Esophagus squamous epithelium (tissue), 5 donors: ENCODE measurements around the gene LRRN4. TPM values are rescaled to one million over a fixed set of nuclear protein-coding genes. Genes with fewer than 3 reads are reported as not detected.
"Not testable (repeated sequence)": the region's sequence is repeated elsewhere in the genome, so short reads cannot be mapped to it uniquely, and the experiment has no call there.

Source experiments
- DNase-seq: peaks from one replicate; lab custom pipeline; 2025; lab: John Stamatoyannopoulos, UW
- H3K27ac ChIP-seq, 4 donors: fragments of 200-600 bp; sonication (generic); one replicate each; pipeline ENCODE4 v1.5.1; 2016 to 2019; ENCODE audit warnings: mild to moderate bottlenecking in 1 of 4
- H3K27me3 ChIP-seq, 4 donors: fragments of 200-600 bp; sonication (generic); 1 replicate in 3 of 4; 2 replicates in 1 of 4; pipeline versions ENCODE4 v1.5.1 to v1.6.0; 2017 to 2021; ENCODE audit warnings: antibody characterized with exemption in 1 of 4
- H3K36me3 ChIP-seq, 3 donors: fragments of 200-600 bp; sonication (generic); one replicate each; pipeline ENCODE4 v1.5.1; 2016 to 2019
- H3K4me1 ChIP-seq, 3 donors: fragments of 200-600 bp; sonication (generic); one replicate each; pipeline ENCODE4 v1.5.1; 2017 to 2019
- H3K4me3 ChIP-seq, 4 donors: fragments of 200-600 bp; sonication (generic); 1 replicate in 3 of 4; 2 replicates in 1 of 4; pipeline ENCODE4 v1.5.1; 2016 to 2019; ENCODE audit warnings: mild to moderate bottlenecking in 2 of 4, moderate library complexity in 1 of 4
- H3K9me3 ChIP-seq, 3 donors: fragments of 200-600 bp; sonication (generic); one replicate each; pipeline ENCODE4 v1.5.1; 2016 to 2019
- POLR2A ChIP-seq, 4 donors: fragments of 450-650 bp; IDR thresholded peaks; one replicate each; pipeline ENCODE4 v1.6.1; 2017; ENCODE audit warnings: antibody characterized with exemption in 4 of 4, mild to moderate bottlenecking in 4 of 4, moderate library complexity in 3 of 4
- WGBS, 2 donors: methylation state at CpG; one replicate each; pipeline ENCODE4 v1.1.5; 2018; 5-methylcytosine and 5-hydroxymethylcytosine counted together
- intact Hi-C: fragments of 100-400 bp; cut with DNase I; formaldehyde crosslinking; loops from one replicate; pipeline ENCODE4 v1.15.0; 2022
- total RNA-seq, 4 donors: library from RNA; depleted of rRNA; stranded (reverse); fragments of >200 nt; gene quantifications; one replicate each; pipeline ENCODE4 v1.1.0, GENCODE V29; 2016
- TF ChIP-seq, protein P1 (sequence below), 6 experiments: fragments of 450-650 bp in 4 of 6; fragments of 200-600 bp in 2 of 6; sonication (generic) in 2 of 6; IDR thresholded peaks; one replicate each; pipeline ENCODE4 v1.5.1; 2016 to 2019; ENCODE audit warnings: antibody characterized with exemption in 6 of 6, mild to moderate bottlenecking in 4 of 6, moderate library complexity in 4 of 6
- donor health status: DM: yes; HTN: yes; CAD: no.

LRRN4 gene
- total RNA-seq, 4 donors from 2014 or later = 0.19 TPM; not detected in 3

DNA sequence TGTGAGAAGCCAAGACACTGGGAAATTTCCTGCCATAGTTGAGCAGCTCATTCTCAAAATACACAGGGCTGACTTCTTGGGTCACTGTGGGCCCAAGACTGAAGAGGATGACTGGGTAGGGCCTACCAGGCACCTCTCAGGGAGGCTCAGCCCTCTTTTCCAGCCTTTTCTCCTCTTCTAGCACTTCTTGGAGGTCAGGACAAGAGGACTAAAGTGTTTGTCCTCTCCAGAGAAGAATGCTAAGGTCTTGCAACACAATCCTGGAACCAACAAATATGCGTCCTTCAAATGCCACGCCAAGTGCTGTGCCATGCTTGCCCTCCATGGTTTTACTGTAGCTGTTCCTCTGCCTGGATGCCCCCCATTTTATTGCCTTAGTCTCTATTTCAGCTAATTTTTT, 3.3 kb upstream of the LRRN4 start:
- 89 to 100% methylated on average over 2 of the region's 2 CpGs for WGBS, 2 donors
- H3K27ac ChIP-seq = no peak overlapping the region
- intact Hi-C loops = no loop called here
- DNase-seq = no peak
- no peak overlapping the region for H3K4me3 ChIP-seq
- peaks cover 4 to 19% (median 7%) of the 10 kb centered on the region in 3 donors for H3K4me1 ChIP-seq
- peaks cover 0 to 50% (median 3%) of the 10 kb centered on the region in 4 donors for H3K27me3 ChIP-seq
- TF ChIP-seq, protein P1, sequence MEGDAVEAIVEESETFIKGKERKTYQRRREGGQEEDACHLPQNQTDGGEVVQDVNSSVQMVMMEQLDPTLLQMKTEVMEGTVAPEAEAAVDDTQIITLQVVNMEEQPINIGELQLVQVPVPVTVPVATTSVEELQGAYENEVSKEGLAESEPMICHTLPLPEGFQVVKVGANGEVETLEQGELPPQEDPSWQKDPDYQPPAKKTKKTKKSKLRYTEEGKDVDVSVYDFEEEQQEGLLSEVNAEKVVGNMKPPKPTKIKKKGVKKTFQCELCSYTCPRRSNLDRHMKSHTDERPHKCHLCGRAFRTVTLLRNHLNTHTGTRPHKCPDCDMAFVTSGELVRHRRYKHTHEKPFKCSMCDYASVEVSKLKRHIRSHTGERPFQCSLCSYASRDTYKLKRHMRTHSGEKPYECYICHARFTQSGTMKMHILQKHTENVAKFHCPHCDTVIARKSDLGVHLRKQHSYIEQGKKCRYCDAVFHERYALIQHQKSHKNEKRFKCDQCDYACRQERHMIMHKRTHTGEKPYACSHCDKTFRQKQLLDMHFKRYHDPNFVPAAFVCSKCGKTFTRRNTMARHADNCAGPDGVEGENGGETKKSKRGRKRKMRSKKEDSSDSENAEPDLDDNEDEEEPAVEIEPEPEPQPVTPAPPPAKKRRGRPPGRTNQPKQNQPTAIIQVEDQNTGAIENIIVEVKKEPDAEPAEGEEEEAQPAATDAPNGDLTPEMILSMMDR (IDR thresholded peaks at IDR 0.05) = no peak
- no peak for TF ChIP-seq POLR2A (IDR thresholded peaks at IDR 0.05)
- no peaks in the 10 kb centered on the region for H3K9me3 ChIP-seq
- no peaks in the 10 kb centered on the region for H3K36me3 ChIP-seq

DNA sequence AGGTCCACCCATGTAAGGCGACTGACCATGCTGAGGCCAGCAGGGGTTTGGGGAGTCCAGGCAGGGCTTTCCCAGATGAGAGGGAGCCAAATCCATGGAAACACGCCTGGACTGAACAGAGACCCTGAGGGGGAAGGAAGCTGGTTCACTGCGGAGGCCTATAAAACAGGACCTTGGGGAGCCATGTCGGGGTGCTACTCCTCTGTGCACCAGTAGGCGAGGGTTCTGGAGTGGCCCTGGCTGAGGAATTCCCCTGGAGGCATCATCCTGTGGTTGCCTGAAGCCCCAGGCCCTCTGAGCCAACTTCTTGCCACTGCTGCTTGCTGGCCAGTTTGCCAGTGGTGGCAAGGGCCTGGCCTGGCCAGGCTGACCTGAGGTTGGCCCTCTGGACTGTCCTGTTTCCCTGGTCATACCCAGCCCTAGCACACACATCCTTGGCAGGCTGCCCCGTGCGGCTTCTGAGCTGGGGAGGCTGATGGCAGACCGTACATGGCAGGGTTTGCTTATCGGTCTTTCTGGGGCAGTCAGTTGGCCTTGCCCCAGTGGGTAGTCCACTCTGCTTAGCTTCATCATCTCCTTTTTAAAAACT, 2.2 kb upstream of the LRRN4 start:
- Histone ChIP-seq H3K4me1 (peaks cover 8 to 27% (median 11%) of the 10 kb centered on the region in 3 donors), H3K27ac (no peak overlapping the region), H3K27me3 (peaks cover 0 to 61% (median 4%) of the 10 kb centered on the region in 4 donors), H3K36me3 (no peaks in the 10 kb centered on the region), H3K9me3 (no peaks in the 10 kb centered on the region), H3K4me3 (no peak overlapping the region)
- intact Hi-C loops = no loop called here
- DNase-seq = no peak
- TF ChIP-seq, protein P1 (IDR thresholded peaks at IDR 0.05) = no peak
- TF ChIP-seq POLR2A (IDR thresholded peaks at IDR 0.05) = no peak
- 90 to 93% methylated on average over 4 to 6 of the region's 9 CpGs for WGBS, 2 donors

DNA sequence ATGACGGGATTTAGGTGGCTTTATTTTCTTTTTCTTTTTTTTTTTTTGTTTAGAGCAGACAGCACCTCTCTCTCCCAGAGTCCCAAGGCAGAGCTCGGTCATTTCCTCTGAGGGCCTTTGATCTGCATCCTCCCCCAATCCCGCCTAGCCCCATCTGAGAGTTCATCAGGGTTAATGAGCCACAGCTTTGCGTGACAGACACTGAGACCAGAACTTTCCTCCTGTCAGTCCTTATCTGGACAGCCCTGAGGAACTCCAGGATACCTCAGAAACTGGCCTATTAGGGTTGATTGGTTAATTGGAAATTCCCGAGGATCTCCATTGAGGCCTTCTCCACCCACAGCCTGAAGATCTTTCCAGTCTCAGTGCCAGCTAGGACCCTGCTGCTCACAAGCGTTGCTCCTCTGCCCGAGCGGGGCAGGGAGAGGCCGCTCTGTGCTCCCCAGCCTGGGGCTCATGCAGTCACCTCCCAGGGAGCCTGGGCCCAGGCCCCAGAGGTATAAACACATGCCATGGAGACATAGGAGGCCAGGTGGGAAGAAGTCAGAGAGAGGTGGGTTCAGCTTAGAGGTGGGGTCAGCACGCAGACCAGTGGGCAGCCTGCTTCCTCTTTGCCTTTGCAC, 1.4 kb upstream of the LRRN4 start:
- 75 to 88% methylated on average over 4 to 5 of the region's 10 CpGs for WGBS, 2 donors
- H3K9me3 ChIP-seq = no peaks in the 10 kb centered on the region
- H3K4me1 ChIP-seq = peaks cover 8 to 27% (median 11%) of the 10 kb centered on the region in 3 donors
- intact Hi-C loops = no loop called here
- H3K27me3 ChIP-seq = peaks cover 0 to 69% (median 4%) of the 10 kb centered on the region in 4 donors
- DNase-seq = no peak
- no peak overlapping the region for H3K4me3 ChIP-seq
- H3K27ac ChIP-seq = no peak overlapping the region
- TF ChIP-seq, protein P1 (IDR thresholded peaks at IDR 0.05) = no peak
- TF ChIP-seq POLR2A (IDR thresholded peaks at IDR 0.05) = no peak
- H3K36me3 ChIP-seq = no peaks in the 10 kb centered on the region

DNA sequence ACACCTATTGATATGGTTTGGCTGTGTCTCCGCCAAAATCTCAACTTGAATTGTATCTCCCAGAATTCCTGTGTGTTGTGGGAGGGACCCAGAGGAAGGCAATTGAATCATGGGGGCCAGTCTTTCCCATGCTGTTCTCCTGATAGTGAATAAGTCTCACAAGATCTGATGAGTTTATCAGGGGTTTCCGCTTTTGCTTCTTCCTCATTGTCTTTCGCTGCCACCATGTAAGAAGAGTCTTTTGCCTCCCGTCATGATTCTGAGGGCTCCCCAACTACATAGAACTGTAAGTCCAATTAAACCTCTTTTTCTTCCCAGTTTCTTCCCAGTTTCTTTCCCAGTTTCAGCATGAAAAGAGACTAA, 810 bp upstream of the LRRN4 start:
- peaks cover 8 to 27% (median 11%) of the 10 kb centered on the region in 3 donors for H3K4me1 ChIP-seq
- H3K9me3 ChIP-seq, H3K36me3 ChIP-seq, DNase-seq, H3K27ac ChIP-seq, intact Hi-C loops, H3K4me3 ChIP-seq: not testable (repeated sequence)
- H3K27me3 ChIP-seq = peaks cover 0 to 74% (median 4%) of the 10 kb centered on the region in 4 donors
- 74 to 88% methylated on average over 4 of the region's 4 CpGs for WGBS, 2 donors

DNA sequence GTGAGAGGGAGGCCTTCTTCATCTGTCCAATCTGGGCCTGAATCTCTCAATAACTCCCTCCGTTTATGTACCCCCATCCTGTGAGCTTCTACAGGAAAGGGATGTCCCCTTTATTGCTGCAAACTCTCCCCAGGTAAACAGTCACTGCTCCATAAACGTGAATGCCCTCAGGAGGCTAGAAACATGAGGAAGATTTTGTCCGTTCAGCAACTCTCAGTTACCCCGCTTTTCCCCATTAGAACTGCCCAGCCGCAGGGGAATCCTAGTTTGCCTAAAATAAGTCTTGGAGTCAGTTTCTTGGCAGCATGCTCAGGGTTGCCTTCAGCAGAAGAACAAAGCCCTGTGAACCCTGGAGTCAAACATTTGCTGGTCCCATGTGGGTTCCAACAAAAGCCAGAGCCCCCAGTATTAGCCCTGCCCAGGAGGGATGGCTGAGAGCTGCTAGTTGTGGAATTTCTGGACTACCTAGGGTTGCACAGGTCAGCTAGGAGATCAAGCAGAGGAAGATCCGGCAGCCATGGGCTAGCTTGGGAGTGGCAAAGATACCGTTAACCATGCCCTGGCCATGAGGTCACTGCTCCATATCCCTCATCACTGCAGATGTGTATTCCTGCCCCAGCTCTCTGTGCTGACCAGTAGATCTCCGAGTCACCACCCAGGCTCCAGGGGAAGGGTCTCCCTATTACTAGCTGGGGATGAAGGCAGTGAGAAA, 640 bp downstream of the LRRN4 start:
- DNase-seq = no peak
- Histone ChIP-seq H3K9me3 (no peaks in the 10 kb centered on the region), H3K27me3 (peaks cover 0 to 71% (median 4%) of the 10 kb centered on the region in 4 donors), H3K27ac (no peak overlapping the region), H3K4me3 (no peak overlapping the region), H3K36me3 (no peaks in the 10 kb centered on the region), H3K4me1 (peaks cover 8 to 27% (median 11%) of the 10 kb centered on the region in 3 donors)
- intact Hi-C loops = no loop called here
- TF ChIP-seq POLR2A (IDR thresholded peaks at IDR 0.05) = no peak
- TF ChIP-seq, protein P1 (IDR thresholded peaks at IDR 0.05) = no peak
- WGBS, 2 donors = 64 to 69% methylated on average over 6 to 8 of the region's 8 CpGs
